HG03565 (cell line): ENCODE data around the gene FAM9B.
"Not testable (repeated sequence)": the region's sequence is repeated elsewhere in the genome, so short reads cannot be mapped to it uniquely, and the experiment has no call there.

Source experiments
- ATAC-seq: cut with Tn5 transposase; IDR thresholded peaks from one replicate; pipeline ENCODE4 v1.9.1; 2021; ENCODE audit warnings: mild to moderate bottlenecking, moderate library complexity; ENCODE audit not compliant: unreplicated experiment

Gene FAM9B

GRCh38 chrX:9033989-9034388 is at the start of gene FAM9B:
FAM9B (minus strand) TSS chrX:9034127; CDS start chrX:9032986, 1,141 bp downstream.
- ATAC-seq = no peak

- no peak for ATAC-seq
Measured at GRCh38 chrX:9081271-9081670, 47.3 kb upstream of the FAM9B start.

GRCh38 chrX:9074326-9074725 is 40.4 kb upstream of the FAM9B start:
- ATAC-seq = no peak

GRCh38 chrX:9072281-9072680 is 38.4 kb upstream of the FAM9B start:
- no peak for ATAC-seq

- no peak for ATAC-seq
Measured at GRCh38 chrX:9071031-9071650, 37.2 kb upstream of the FAM9B start.

GRCh38 chrX:9069573-9069972 is 35.6 kb upstream of the FAM9B start:
- no peak for ATAC-seq

GRCh38 chrX:9064694-9065093 is 30.8 kb upstream of the FAM9B start:
- no peak for ATAC-seq

GRCh38 chrX:9062641-9063040 is 28.7 kb upstream of the FAM9B start:
- ATAC-seq = no peak

GRCh38 chrX:9055354-9055753 is 21.4 kb upstream of the FAM9B start:
- no peak for ATAC-seq

- no peak for ATAC-seq
Measured at GRCh38 chrX:9052081-9052480, 18.2 kb upstream of the FAM9B start.

GRCh38 chrX:9050331-9050730 is 16.4 kb upstream of the FAM9B start:
- no peak for ATAC-seq

- no peak for ATAC-seq
Measured at GRCh38 chrX:9048801-9049200, 14.9 kb upstream of the FAM9B start.

- ATAC-seq = no peak
Measured at GRCh38 chrX:9038244-9038643, 4.3 kb upstream of the FAM9B start.

GRCh38 chrX:9037296-9037695 is 3.4 kb upstream of the FAM9B start:
- no peak for ATAC-seq

GRCh38 chrX:9033586-9033985 is 341 bp downstream of the FAM9B start:
- no peak for ATAC-seq

- ATAC-seq = no peak
Measured at GRCh38 chrX:9033179-9033578, 748 bp downstream of the FAM9B start.

GRCh38 chrX:9023293-9023692 is 10.6 kb downstream of the FAM9B start:
- ATAC-seq = no peak

GRCh38 chrX:9019151-9019550 is 14.8 kb downstream of the FAM9B start:
- no peak for ATAC-seq

GRCh38 chrX:9018332-9018731 is 15.6 kb downstream of the FAM9B start:
- ATAC-seq = not testable (repeated sequence)

- ATAC-seq = no peak
Measured at GRCh38 chrX:9003041-9003440, 30.9 kb downstream of the FAM9B start.

- no peak for ATAC-seq
Measured at GRCh38 chrX:8988446-8988845, 45.5 kb downstream of the FAM9B start.

GRCh38 chrX:8987672-8988250 is 46.2 kb downstream of the FAM9B start:
- no peak for ATAC-seq

GRCh38 chrX:8984231-8984630 is 49.7 kb downstream of the FAM9B start:
- ATAC-seq = no peak
